Stimulated activated CD4-positive, alpha-beta T cell treated with anti-CD3 and anti-CD28 coated beads, Interleukin-2, amount 100 ng/mL, for 24 hours (primary cell): ENCODE data around the gene GDPD4.

ENCODE experiments used
- DNase-seq, 2 donors: peaks; one replicate each; pipeline ENCODE4 v3.0.0-alpha.2; 2020

The GDPD4 gene

GRCh38 chr11:77188633-77189491, 112.6 kb downstream of the GDPD4 start:
- no peak for DNase-seq

- peak; percentile 73 to 82 for DNase-seq
Observed at GRCh38 chr11:77187776-77188632, 113.5 kb downstream of the GDPD4 start.

GRCh38 chr11:77187111-77187750, 114.3 kb downstream of the GDPD4 start:
- DNase-seq, result no peak

GRCh38 chr11:77186302-77186701, 115.2 kb downstream of the GDPD4 start:
- DNase-seq, result no peak

- DNase-seq, result no peak
Observed at GRCh38 chr11:77184136-77184860, 117.2 kb downstream of the GDPD4 start.

GRCh38 chr11:77183431-77183984, 118.0 kb downstream of the GDPD4 start:
- no peak for DNase-seq

GRCh38 chr11:77182542-77183430, 118.7 kb downstream of the GDPD4 start:
- no peak for DNase-seq

GRCh38 chr11:77181799-77182541, 119.5 kb downstream of the GDPD4 start:
- no peak for DNase-seq

- DNase-seq, result no peak
Observed at GRCh38 chr11:77181226-77181625, 120.3 kb downstream of the GDPD4 start.

- DNase-seq, result no peak
Observed at GRCh38 chr11:77180346-77180745, 121.1 kb downstream of the GDPD4 start.

- DNase-seq, result no peak
Observed at GRCh38 chr11:77179681-77180080, 121.8 kb downstream of the GDPD4 start.

GRCh38 chr11:77179048-77179447, 122.4 kb downstream of the GDPD4 start:
- no peak for DNase-seq

GRCh38 chr11:77178150-77178549, 123.3 kb downstream of the GDPD4 start:
- DNase-seq, result no peak

- no peak for DNase-seq
Observed at GRCh38 chr11:77176996-77177395, 124.5 kb downstream of the GDPD4 start.

- no peak for DNase-seq
Observed at GRCh38 chr11:77175869-77176539, 125.5 kb downstream of the GDPD4 start.

GRCh38 chr11:77175021-77175842, 126.3 kb downstream of the GDPD4 start:
- no peak for DNase-seq

- no peak for DNase-seq
Observed at GRCh38 chr11:77174559-77174958, 126.9 kb downstream of the GDPD4 start.

- DNase-seq, result no peak
Observed at GRCh38 chr11:77173494-77173893, 128.0 kb downstream of the GDPD4 start.

GRCh38 chr11:77172666-77172982, 128.9 kb downstream of the GDPD4 start:
- DNase-seq, result no peak
